HepG2 (cell line): ENCODE data around the gene CREBBP. TPM values are rescaled to one million over a fixed set of nuclear protein-coding genes. Genes with fewer than 3 reads are reported as not detected.

Source experiments
- FIP1L1 ChIP-seq: fragments of 200-400 bp; formaldehyde crosslinking; IDR thresholded peaks from 2 replicates; pipeline ENCODE4 v1.6.1; 2018; ENCODE audit warnings: low read depth, mild to moderate bottlenecking, low read length, moderate library complexity, borderline replicate concordance; ENCODE audit not compliant: insufficient read depth
- FOXK1 ChIP-seq: sonication (generic); formaldehyde crosslinking; IDR thresholded peaks from 2 replicates; pipeline ENCODE4 v1.4.0; 2020; ENCODE audit warnings: low read depth, missing genetic modification reagents, borderline replicate concordance
- FOXK2 ChIP-seq: fragments of 450-650 bp; IDR thresholded peaks from 2 replicates; pipeline ENCODE4 v1.6.1; 2016
- GATA4 ChIP-seq: sonication (generic); IDR thresholded peaks from 2 replicates; pipeline ENCODE4 v1.6.1; 2016; ENCODE audit warnings: antibody characterized with exemption, low read depth, borderline replicate concordance
- HDAC2 ChIP-seq: sonication (generic); formaldehyde crosslinking; IDR thresholded peaks from 2 replicates; pipeline ENCODE4 v1.4.0; 2020; ENCODE audit warnings: missing genetic modification reagents
- HNRNPLL ChIP-seq: fragments of 200-400 bp; formaldehyde crosslinking; IDR thresholded peaks from 2 replicates; pipeline ENCODE4 v1.6.1; 2017; ENCODE audit warnings: mild to moderate bottlenecking, low read depth, low read length; ENCODE audit not compliant: poor library complexity, severe bottlenecking
- HOXA5 ChIP-seq: sonication (generic); formaldehyde crosslinking; IDR thresholded peaks from 2 replicates; pipeline ENCODE4 v1.4.0; 2020; ENCODE audit warnings: missing genetic modification reagents
- ISL2 ChIP-seq: sonication (generic); formaldehyde crosslinking; IDR thresholded peaks from 2 replicates; pipeline ENCODE4 v1.5.0; 2020; ENCODE audit warnings: missing genetic modification reagents
- KDM3A ChIP-seq: IDR thresholded peaks from 2 replicates; pipeline ENCODE4 v1.6.1; 2018; ENCODE audit warnings: low read depth, missing compliant biosample characterization
- KDM5B ChIP-seq: sonication (generic); formaldehyde crosslinking; IDR thresholded peaks from 2 replicates; pipeline ENCODE4 v1.4.0; 2020; ENCODE audit warnings: missing genetic modification reagents, mild to moderate bottlenecking, borderline replicate concordance
- MIER3 ChIP-seq: IDR thresholded peaks from 2 replicates; pipeline ENCODE4 v1.6.1; 2016; ENCODE audit warnings: missing compliant biosample characterization, borderline replicate concordance
- PCBP2 ChIP-seq: fragments of 200-400 bp; formaldehyde crosslinking; optimal IDR thresholded peaks from 2 replicates; pipeline ENCODE3; 2018; ENCODE audit warnings: low read length, low read depth; ENCODE audit not compliant: poor library complexity, severe bottlenecking
- PPARG ChIP-seq: conservative IDR thresholded peaks from 2 replicates; pipeline ENCODE4 v1.6.1; 2016; ENCODE audit warnings: missing biosample characterization, missing genetic modification reagents
- TCF7 ChIP-seq: sonication (generic); IDR thresholded peaks from 2 replicates; pipeline ENCODE4 v1.6.1; 2016; ENCODE audit warnings: antibody characterized with exemption, low read depth
- ZMYM3 ChIP-seq: sonication (generic); formaldehyde crosslinking; IDR thresholded peaks from 2 replicates; pipeline ENCODE4 v1.5.1; 2020; ENCODE audit warnings: mild to moderate bottlenecking, missing genetic modification reagents
- ZNF10 ChIP-seq: sonication (generic); formaldehyde crosslinking; IDR thresholded peaks from 2 replicates; pipeline ENCODE4 v1.4.0; 2020; ENCODE audit warnings: mild to moderate bottlenecking, low read depth, missing genetic modification reagents, borderline replicate concordance
- ZNF121 ChIP-seq: sonication (generic); formaldehyde crosslinking; IDR thresholded peaks from 2 replicates; pipeline ENCODE4 v1.5.0; 2020; ENCODE audit warnings: mild to moderate bottlenecking, missing genetic modification reagents
- ZNF264 ChIP-seq: sonication (generic); formaldehyde crosslinking; IDR thresholded peaks from 2 replicates; pipeline ENCODE4 v1.4.0; 2020; ENCODE audit warnings: missing genetic modification reagents
- ZNF335 ChIP-seq: sonication (generic); formaldehyde crosslinking; IDR thresholded peaks from 2 replicates; pipeline ENCODE4 v1.4.0; 2020; ENCODE audit warnings: missing genetic modification reagents
- ZNF337 ChIP-seq: sonication (generic); formaldehyde crosslinking; IDR thresholded peaks from 2 replicates; pipeline ENCODE4 v1.5.1; 2020; ENCODE audit warnings: missing genetic modification reagents, low read depth, mild to moderate bottlenecking, borderline replicate concordance
- ZNF605 ChIP-seq: sonication (generic); formaldehyde crosslinking; IDR thresholded peaks from 2 replicates; pipeline ENCODE4 v1.8.0; 2022; ENCODE audit warnings: mild to moderate bottlenecking, missing genetic modification reagents
- ZNF660 ChIP-seq: sonication (generic); formaldehyde crosslinking; IDR thresholded peaks from 2 replicates; pipeline ENCODE4 v1.5.1; 2020; ENCODE audit warnings: mild to moderate bottlenecking, low read depth, missing genetic modification reagents, borderline replicate concordance
- ZSCAN25 ChIP-seq: sonication (generic); formaldehyde crosslinking; IDR thresholded peaks from 2 replicates; pipeline ENCODE4 v1.8.0; 2022; ENCODE audit warnings: mild to moderate bottlenecking, missing genetic modification reagents
- polyA plus RNA-seq, 8 experiments: library from polyadenylated mRNA; depleted of rRNA in 3 of 8; stranded (reverse) in 7 of 8; unstranded in 1 of 8; fragments of >200 nt; fragmentation: Illumina TruSeq in 4 of 8; extraction: Trizol in 4 of 8; gene quantifications; 2 replicates each; pipeline versions ENCODE4 v1.2.1 to v1.2.3, GENCODE V29; 2011 to 2016; ENCODE audit warnings: low read depth in 4 of 8, missing spikeins in 1 of 8, mixed read lengths in 1 of 8; ENCODE audit not compliant: insufficient read depth in 1 of 8
- total RNA-seq, 5 experiments: library from RNA; depleted of rRNA; stranded (reverse); fragments of >200 nt; fragmentation: Illumina TruSeq; extraction: Trizol; gene quantifications; 2 replicates each; pipeline ENCODE4 v1.2.3, GENCODE V29; 2016; ENCODE audit warnings: low read depth in 1 of 5
- TF ChIP-seq, protein P1 (sequence below): sonication (generic); formaldehyde crosslinking; IDR thresholded peaks from 2 replicates; pipeline ENCODE4 v1.4.0; 2020; ENCODE audit warnings: missing genetic modification reagents, borderline replicate concordance
- TF ChIP-seq, protein P2 (sequence below): sonication (generic); formaldehyde crosslinking; conservative IDR thresholded peaks from 2 replicates; pipeline ENCODE4 v1.8.0; 2022; ENCODE audit warnings: mild to moderate bottlenecking, moderate library complexity, missing genetic modification reagents
- TF ChIP-seq, protein P3 (sequence below): sonication (generic); formaldehyde crosslinking; IDR thresholded peaks from 2 replicates; pipeline ENCODE4 v1.8.0; 2022; ENCODE audit warnings: missing genetic modification reagents, low read depth, mild to moderate bottlenecking, borderline replicate concordance

CREBBP gene
- total and polyA plus RNA-seq, 2 of the 13 experiments (the other 11 are each of a cell fraction or from before 2014, with no cell fraction given): 5.3 to 10.4 TPM

DNA sequence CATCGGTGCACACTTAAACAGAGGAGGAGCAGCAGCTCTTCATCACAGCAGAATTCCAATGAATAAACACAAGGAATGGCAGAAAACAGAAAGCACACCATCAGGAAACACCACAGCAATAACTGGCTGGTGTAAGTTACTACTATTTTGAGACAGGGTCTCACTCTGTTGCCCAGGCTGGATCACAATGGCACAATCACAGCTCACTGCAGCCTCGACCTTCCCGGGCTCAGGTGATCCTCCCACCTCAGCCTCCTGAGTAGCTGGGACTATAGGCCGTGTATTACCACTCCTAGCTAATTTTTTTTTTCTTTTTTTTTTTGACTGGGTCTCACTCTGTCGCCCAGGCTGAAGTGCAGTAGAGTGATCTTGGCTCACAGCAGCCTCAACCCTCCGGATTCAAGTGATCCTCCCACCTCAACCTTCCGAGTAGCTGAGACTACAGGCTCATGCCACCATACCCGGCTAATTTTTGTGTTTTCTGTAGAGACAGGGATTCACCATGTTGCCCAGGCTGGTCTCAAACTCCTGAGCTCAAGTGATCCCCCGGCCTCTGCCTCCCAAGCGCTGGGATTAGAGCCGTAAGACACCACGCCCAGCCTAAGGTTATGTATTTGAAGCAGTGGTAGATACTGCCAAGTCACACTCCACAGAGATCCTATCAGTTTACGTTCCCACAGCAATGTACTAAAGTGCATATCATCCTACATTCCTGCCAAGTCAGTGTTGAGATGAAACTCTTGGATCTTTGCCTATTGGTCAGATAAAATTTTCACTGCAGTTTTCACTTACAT, 183.9 kb downstream of the CREBBP start (continued):
- TF ChIP-seq HNRNPLL (no peak), ZNF121 (peak; percentile 97), PCBP2 (no peak), KDM3A (CRISPR knock-in tag) (no peak), KDM5B (CRISPR knock-in tag) (no peak), PPARG (CRISPR knock-in tag) (no peak), ZSCAN25 (no peak), FIP1L1 (no peak), ZNF10 (no peak), ZNF660 (CRISPR knock-in tag) (no peak), GATA4 (no peak), ISL2 (CRISPR knock-in tag) (no peak), ZNF337 (CRISPR knock-in tag) (no peak), ZNF264 (CRISPR knock-in tag) (no peak), ZNF605 (no peak), FOXK1 (CRISPR knock-in tag) (no peak), MIER3 (CRISPR knock-in tag) (no peak), HDAC2 (no peak), HOXA5 (CRISPR knock-in tag) (no peak), TCF7 (no peak), FOXK2 (no peak), ZMYM3 (CRISPR knock-in tag) (peak; percentile 53; the same call in 1 of the 2 replicates), ZNF335 (CRISPR knock-in tag) (no peak)
- TF ChIP-seq, protein P1, sequence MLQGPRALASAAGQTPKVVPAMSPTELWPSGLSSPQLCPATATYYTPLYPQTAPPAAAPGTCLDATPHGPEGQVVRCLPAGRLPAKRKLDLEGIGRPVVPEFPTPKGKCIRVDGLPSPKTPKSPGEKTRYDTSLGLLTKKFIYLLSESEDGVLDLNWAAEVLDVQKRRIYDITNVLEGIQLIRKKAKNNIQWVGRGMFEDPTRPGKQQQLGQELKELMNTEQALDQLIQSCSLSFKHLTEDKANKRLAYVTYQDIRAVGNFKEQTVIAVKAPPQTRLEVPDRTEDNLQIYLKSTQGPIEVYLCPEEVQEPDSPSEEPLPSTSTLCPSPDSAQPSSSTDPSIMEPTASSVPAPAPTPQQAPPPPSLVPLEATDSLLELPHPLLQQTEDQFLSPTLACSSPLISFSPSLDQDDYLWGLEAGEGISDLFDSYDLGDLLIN (CRISPR knock-in tag): no peak
- TF ChIP-seq, protein P2, sequence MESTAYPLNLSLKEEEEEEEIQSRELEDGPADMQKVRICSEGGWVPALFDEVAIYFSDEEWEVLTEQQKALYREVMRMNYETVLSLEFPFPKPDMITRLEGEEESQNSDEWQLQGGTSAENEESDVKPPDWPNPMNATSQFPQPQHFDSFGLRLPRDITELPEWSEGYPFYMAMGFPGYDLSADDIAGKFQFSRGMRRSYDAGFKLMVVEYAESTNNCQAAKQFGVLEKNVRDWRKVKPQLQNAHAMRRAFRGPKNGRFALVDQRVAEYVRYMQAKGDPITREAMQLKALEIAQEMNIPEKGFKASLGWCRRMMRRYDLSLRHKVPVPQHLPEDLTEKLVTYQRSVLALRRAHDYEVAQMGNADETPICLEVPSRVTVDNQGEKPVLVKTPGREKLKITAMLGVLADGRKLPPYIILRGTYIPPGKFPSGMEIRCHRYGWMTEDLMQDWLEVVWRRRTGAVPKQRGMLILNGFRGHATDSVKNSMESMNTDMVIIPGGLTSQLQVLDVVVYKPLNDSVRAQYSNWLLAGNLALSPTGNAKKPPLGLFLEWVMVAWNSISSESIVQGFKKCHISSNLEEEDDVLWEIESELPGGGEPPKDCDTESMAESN (CRISPR knock-in tag): no peak
- TF ChIP-seq, protein P3, sequence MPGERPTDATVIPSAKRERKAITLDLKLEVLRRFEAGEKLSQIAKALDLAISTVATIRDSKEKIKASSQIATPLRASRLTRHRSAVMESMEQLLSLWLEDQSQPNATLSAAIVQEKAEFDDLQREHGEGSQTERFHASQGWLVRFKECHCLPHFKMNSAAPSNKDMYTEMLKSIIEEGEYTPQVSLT (CRISPR knock-in tag): no peak
